ENCODE results near the gene NCKAP5L. TPM values are rescaled to one million over a fixed set of nuclear protein-coding genes. Genes with fewer than 3 reads are reported as not detected.

NCKAP5L gene
- polyA plus RNA-seq, 3 donors, result 3.7 to 14.9 (median 6.8) TPM

DNA sequence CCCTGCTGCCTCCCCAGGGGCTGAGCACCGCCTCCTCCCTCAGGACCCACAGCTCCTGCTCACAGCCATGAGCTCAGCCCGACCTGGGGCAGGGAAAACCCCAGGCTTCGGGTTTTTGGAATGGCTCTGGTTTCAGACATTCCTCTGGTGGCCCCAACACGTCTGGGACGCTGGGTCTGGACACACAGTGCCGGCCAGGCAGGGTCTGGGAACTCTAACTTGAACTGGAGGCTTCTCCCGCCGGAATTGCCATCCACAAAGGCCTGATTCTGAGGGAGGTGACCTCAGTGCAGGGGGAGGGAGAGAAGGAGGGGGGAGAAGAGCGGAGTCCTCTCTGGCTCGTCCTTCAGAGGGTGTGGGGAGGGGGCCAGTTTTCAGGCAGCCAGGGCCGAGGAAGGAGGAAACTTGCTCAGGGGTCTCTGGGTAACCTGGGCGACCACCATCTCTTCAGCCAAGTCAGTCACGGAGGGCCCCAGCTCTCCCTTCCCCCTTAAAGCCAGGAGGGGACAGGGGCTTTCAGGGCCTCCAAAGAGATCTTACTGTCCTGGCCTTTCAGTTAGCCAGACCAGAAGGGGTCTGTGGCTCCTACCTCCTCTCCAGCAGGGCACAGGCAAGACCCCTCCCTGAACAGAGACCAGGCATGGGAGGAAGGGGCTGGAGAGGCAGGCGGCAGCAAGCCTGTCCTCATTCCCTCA lies 19.4 kb downstream of the NCKAP5L start:
- no peaks in the 10 kb centered on the region for H3K9me3 Mint-ChIP-seq
- intact Hi-C loops (cut with micrococcal nuclease), result no loop called here
- H3K27ac Mint-ChIP-seq, result peak overlapping the region in 3 of 7 donors; percentile 35 to 66 (median 46)
- DNase-seq, result no peak
- Histone ChIP-seq H3K27ac (ENCODE audit: low read depth in 1 of 2, low read length in 2 of 2) (no peak overlapping the region), H3K9me3 (replicated peaks in 1 of 2; ENCODE audit: control insufficient read depth in 1 of 2, insufficient read depth in 1 of 2, low read length in 2 of 2) (no peaks in the 10 kb centered on the region), H4K20me1 (ENCODE audit: insufficient read depth, low read length) (peaks cover 100% of the 10 kb centered on the region), H3K4me1 (ENCODE audit: control insufficient read depth in 1 of 2, insufficient read depth in 2 of 2, low read length in 2 of 2) (peaks cover 0 to 3% of the 10 kb centered on the region in 2 donors), H3K36me3 (replicated peaks in 1 of 2; ENCODE audit: control insufficient read depth in 1 of 2, insufficient read depth in 2 of 2, low read length in 2 of 2) (peaks cover 32 to 54% of the 10 kb centered on the region in 2 donors), H3K9ac (ENCODE audit: insufficient read depth, low read length, poor library complexity, severe bottlenecking) (peak overlapping the region; percentile 4), H3K4me2 (replicated peaks; ENCODE audit: extremely low read depth, low read length, poor library complexity, severe bottlenecking) (no peak overlapping the region), H3K79me2 (ENCODE audit: insufficient read depth, low read length) (peaks cover 29% of the 10 kb centered on the region), H2AFZ (ENCODE audit: insufficient read depth, low read depth, low read length, poor library complexity, severe bottlenecking) (no peak overlapping the region), H3K4me3 (replicated peaks in 1 of 3; ENCODE audit: low read depth in 2 of 3, low read length in 3 of 3) (no peak overlapping the region), H3K27me3 (ENCODE audit: control insufficient read depth in 2 of 2, insufficient read depth in 2 of 2, low read length in 2 of 2) (no peaks in the 10 kb centered on the region)
- peaks cover 15% of the 10 kb centered on the region for H3K4me1 Mint-ChIP-seq
- H3K4me3 Mint-ChIP-seq, result no peak overlapping the region
- peaks cover 54 to 56% of the 10 kb centered on the region in 2 donors for H3K36me3 Mint-ChIP-seq
- no peaks in the 10 kb centered on the region for H3K27me3 Mint-ChIP-seq (ENCODE audit: low read depth in 3 of 3)
- 86% methylated on average over 8 of the region's 14 CpGs for WGBS (ENCODE audit: insufficient coverage)
- TF ChIP-seq, protein P1, sequence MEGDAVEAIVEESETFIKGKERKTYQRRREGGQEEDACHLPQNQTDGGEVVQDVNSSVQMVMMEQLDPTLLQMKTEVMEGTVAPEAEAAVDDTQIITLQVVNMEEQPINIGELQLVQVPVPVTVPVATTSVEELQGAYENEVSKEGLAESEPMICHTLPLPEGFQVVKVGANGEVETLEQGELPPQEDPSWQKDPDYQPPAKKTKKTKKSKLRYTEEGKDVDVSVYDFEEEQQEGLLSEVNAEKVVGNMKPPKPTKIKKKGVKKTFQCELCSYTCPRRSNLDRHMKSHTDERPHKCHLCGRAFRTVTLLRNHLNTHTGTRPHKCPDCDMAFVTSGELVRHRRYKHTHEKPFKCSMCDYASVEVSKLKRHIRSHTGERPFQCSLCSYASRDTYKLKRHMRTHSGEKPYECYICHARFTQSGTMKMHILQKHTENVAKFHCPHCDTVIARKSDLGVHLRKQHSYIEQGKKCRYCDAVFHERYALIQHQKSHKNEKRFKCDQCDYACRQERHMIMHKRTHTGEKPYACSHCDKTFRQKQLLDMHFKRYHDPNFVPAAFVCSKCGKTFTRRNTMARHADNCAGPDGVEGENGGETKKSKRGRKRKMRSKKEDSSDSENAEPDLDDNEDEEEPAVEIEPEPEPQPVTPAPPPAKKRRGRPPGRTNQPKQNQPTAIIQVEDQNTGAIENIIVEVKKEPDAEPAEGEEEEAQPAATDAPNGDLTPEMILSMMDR (IDR thresholded peaks at IDR 0.05), result no peak

DNA sequence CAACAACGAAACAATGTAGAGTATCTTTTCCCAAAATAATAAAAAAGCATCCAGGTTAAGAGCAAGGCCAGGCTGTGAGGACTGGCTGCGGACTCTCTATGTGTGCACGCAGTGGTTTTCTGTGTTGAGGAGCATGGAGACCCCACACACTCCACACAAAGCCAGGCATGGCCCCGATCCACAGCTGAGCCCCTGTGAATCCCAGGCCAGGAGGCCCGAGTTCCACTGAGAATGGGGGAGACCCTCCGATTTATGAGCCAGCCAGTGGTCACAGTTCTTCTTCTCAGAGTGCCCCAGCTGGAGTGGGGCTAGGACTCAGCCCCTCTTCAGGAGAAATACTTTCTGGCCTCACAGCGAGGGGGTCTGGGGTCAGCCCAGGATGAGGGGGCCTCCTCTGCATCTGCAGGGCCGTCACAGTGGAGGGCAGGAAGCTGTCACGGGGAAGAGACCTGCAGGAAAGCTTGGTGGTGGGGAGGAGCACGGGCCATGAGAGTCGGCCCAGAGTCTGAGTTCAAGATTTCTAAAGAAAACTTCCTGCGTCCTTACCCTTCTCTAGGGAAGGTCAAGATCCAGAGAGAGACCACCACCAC lies 20.1 kb downstream of the NCKAP5L start:
- H3K9me3 ChIP-seq (replicated peaks in 1 of 2; ENCODE audit: control insufficient read depth in 1 of 2, insufficient read depth in 1 of 2, low read length in 2 of 2), result no peaks in the 10 kb centered on the region
- no peak overlapping the region for H2AFZ ChIP-seq (ENCODE audit: insufficient read depth, low read depth, low read length, poor library complexity, severe bottlenecking)
- peaks cover 15% of the 10 kb centered on the region for H3K4me1 Mint-ChIP-seq
- TF ChIP-seq, protein P1 (IDR thresholded peaks at IDR 0.05), result no peak
- H4K20me1 ChIP-seq (ENCODE audit: insufficient read depth, low read length), result peaks cover 100% of the 10 kb centered on the region
- H3K4me3 ChIP-seq (replicated peaks in 1 of 3; ENCODE audit: low read depth in 2 of 3, low read length in 3 of 3), result no peak overlapping the region
- no peak overlapping the region for H3K27ac ChIP-seq (ENCODE audit: low read depth in 1 of 2, low read length in 2 of 2)
- 100% methylated on average over 5 of the region's 12 CpGs for WGBS (ENCODE audit: insufficient coverage)
- H3K36me3 Mint-ChIP-seq, result peaks cover 56 to 57% of the 10 kb centered on the region in 2 donors
- H3K9ac ChIP-seq (ENCODE audit: insufficient read depth, low read length, poor library complexity, severe bottlenecking), result no peak overlapping the region
- no peaks in the 10 kb centered on the region for H3K27me3 ChIP-seq (ENCODE audit: control insufficient read depth in 2 of 2, insufficient read depth in 2 of 2, low read length in 2 of 2)
- H3K79me2 ChIP-seq (ENCODE audit: insufficient read depth, low read length), result peaks cover 29% of the 10 kb centered on the region
- no peak overlapping the region for H3K4me2 ChIP-seq (replicated peaks; ENCODE audit: extremely low read depth, low read length, poor library complexity, severe bottlenecking)
- intact Hi-C loops (cut with micrococcal nuclease), result no loop called here
- H3K27ac Mint-ChIP-seq, result peak overlapping the region in 1 of 7 donors; percentile 50
- DNase-seq, result no peak
- no peaks in the 10 kb centered on the region for H3K9me3 Mint-ChIP-seq
- H3K27me3 Mint-ChIP-seq (ENCODE audit: low read depth in 3 of 3), result no peaks in the 10 kb centered on the region
- peaks cover 0 to 3% of the 10 kb centered on the region in 2 donors for H3K4me1 ChIP-seq (ENCODE audit: control insufficient read depth in 1 of 2, insufficient read depth in 2 of 2, low read length in 2 of 2)
- H3K36me3 ChIP-seq (replicated peaks in 1 of 2; ENCODE audit: control insufficient read depth in 1 of 2, insufficient read depth in 2 of 2, low read length in 2 of 2), result peaks cover 40 to 58% of the 10 kb centered on the region in 2 donors
- H3K4me3 Mint-ChIP-seq, result no peak overlapping the region

Data from CD14-positive monocyte (primary cell).